Lower lobe of right lung (tissue), 2 donors: ENCODE measurements around the gene CRB3. TPM values are rescaled to one million over a fixed set of nuclear protein-coding genes. Genes with fewer than 3 reads are reported as not detected.
A peak's percentile ranks its signal among the peaks of the same experiment; 100 is the strongest.

Source experiments
- ATAC-seq, 2 donors: fragments of 200-7000 bp; cut with Tn5 transposase; one replicate each; pipeline ENCODE4 v1.9.1; 2020 to 2022; ENCODE audit warnings: mild to moderate bottlenecking in 2 of 2, moderate library complexity in 2 of 2
- DNase-seq: peaks from one replicate; pipeline ENCODE4 v3.0.0-alpha.2; 2020
- H3K27ac ChIP-seq: fragments of 200-600 bp; one replicate; pipeline ENCODE4 v1.8.0; 2022
- H3K27me3 ChIP-seq: fragments of 200-600 bp; one replicate; pipeline ENCODE4 v1.8.0; 2022; ENCODE audit warnings: low read depth
- H3K36me3 ChIP-seq: fragments of 200-600 bp; one replicate; pipeline ENCODE4 v1.8.0; 2022; ENCODE audit warnings: mild to moderate bottlenecking
- H3K4me1 ChIP-seq: fragments of 200-600 bp; one replicate; pipeline ENCODE4 v1.8.0; 2022
- H3K4me3 ChIP-seq: fragments of 200-600 bp; one replicate; pipeline ENCODE4 v1.8.0; 2022; ENCODE audit warnings: mild to moderate bottlenecking
- H3K9me3 ChIP-seq: fragments of 200-600 bp; one replicate; pipeline ENCODE4 v1.8.0; 2022
- CTCF ChIP-seq: fragments of 200-600 bp; IDR thresholded peaks from one replicate; pipeline ENCODE4 v1.8.0; 2022; ENCODE audit warnings: antibody characterized with exemption, mild to moderate bottlenecking
- intact Hi-C: fragments of 100-400 bp; cut with DNase I; formaldehyde crosslinking; loops from one replicate; pipeline ENCODE4 v1.11.0; 2022
- long read RNA-seq: library from polyadenylated mRNA; unstranded; transcript quantifications from one replicate; pipeline ENCODE4 v2.0.0, GENCODE V29; 2021
- total RNA-seq: library from RNA; stranded (reverse); fragmentation: NEBNext Ultra II Directional; extraction: Animal tissue kit (Norgen Biotek cat#: 25700); gene quantifications from one replicate; pipeline ENCODE4 v1.2.1, GENCODE V29; 2021
- donor health status: DM: no; HTN: yes; CAD: no; lungs with severe emphysema.

Gene CRB3
- 36.3 TPM for total RNA-seq
- long read RNA-seq, transcript CRB3-202 (5 exons, 733 nt) = major isoform, 24 of 35 reads
- long read RNA-seq, transcript CRB3-204 (4 exons, 1,078 nt) = minor isoform, 7 of 35 reads
- long read RNA-seq, partial matches to known transcripts = 3 of 35 reads
- long read RNA-seq, other reads (novel, unspliced or antisense) = 1 of 35 reads

GRCh38 chr19:6464070-6464873 is at the start of gene CRB3:
TSS of gene CRB3 (plus strand) at chr19:6464271. CDS start at chr19:6464702, 431 bp downstream.
- H3K36me3 ChIP-seq = peaks cover 16% of the 10 kb centered on the region
- no peak for TF ChIP-seq CTCF
- peak within 1 kb of the TSS; percentile 80 for H3K27ac ChIP-seq
- peak; percentile 93 for DNase-seq
- no peaks in the 10 kb centered on the region for H3K9me3 ChIP-seq
- ATAC-seq = peak; percentile 71 to 73
- intact Hi-C loops = no loop called here
- H3K4me1 ChIP-seq = peaks cover 7% of the 10 kb centered on the region
- H3K4me3 ChIP-seq = peak within 1 kb of the TSS; percentile 59
- H3K27me3 ChIP-seq = peaks cover 14% of the 10 kb centered on the region

GRCh38 chr19:6414793-6415590 is 49.1 kb upstream of the CRB3 start:
- ATAC-seq (no peak), DNase-seq (no peak)
- peaks cover 70% of the 10 kb centered on the region for H3K36me3 ChIP-seq
- no peaks in the 10 kb centered on the region for H3K27me3 ChIP-seq
- no peak for TF ChIP-seq CTCF
- H3K4me3 ChIP-seq = no peak overlapping the region
- H3K9me3 ChIP-seq = no peaks in the 10 kb centered on the region
- H3K27ac ChIP-seq = no peak overlapping the region
- intact Hi-C loops = no loop called here
- no peaks in the 10 kb centered on the region for H3K4me1 ChIP-seq

GRCh38 chr19:6415591-6416190 is 48.4 kb upstream of the CRB3 start:
- no peak for ATAC-seq
- Histone ChIP-seq H3K27ac (no peak overlapping the region), H3K27me3 (no peaks in the 10 kb centered on the region), H3K4me3 (no peak overlapping the region), H3K36me3 (peaks cover 77% of the 10 kb centered on the region), H3K9me3 (no peaks in the 10 kb centered on the region), H3K4me1 (no peaks in the 10 kb centered on the region)
- no peak for TF ChIP-seq CTCF
- DNase-seq = no peak
- intact Hi-C loops = no loop called here

GRCh38 chr19:6416658-6417405 is 47.2 kb upstream of the CRB3 start:
- H3K36me3 ChIP-seq = peaks cover 88% of the 10 kb centered on the region
- H3K4me1 ChIP-seq = no peaks in the 10 kb centered on the region
- no peak overlapping the region for H3K27ac ChIP-seq
- TF ChIP-seq CTCF = no peak
- intact Hi-C loops = no loop called here
- DNase-seq (no peak), ATAC-seq (no peak)
- H3K27me3 ChIP-seq = no peaks in the 10 kb centered on the region
- H3K9me3 ChIP-seq = no peaks in the 10 kb centered on the region
- H3K4me3 ChIP-seq = no peak overlapping the region
